GM12878 (cell line): ENCODE results near the gene PITPNM1. TPM values are rescaled to one million over a fixed set of nuclear protein-coding genes. Genes with fewer than 3 reads are reported as not detected.
A peak's percentile ranks its signal among the peaks of the same experiment; 100 is the strongest.
"Not testable (repeated sequence)": the region's sequence is repeated elsewhere in the genome, so short reads cannot be mapped to it uniquely, and the experiment has no call there.

Experiments used
- ATAC-seq: fragments of 200-7000 bp; cut with Tn5 transposase; 3 replicates; pipeline ENCODE4 v1.9.1; 2020; ENCODE audit warnings: mild to moderate bottlenecking, moderate library complexity
- BruUV-seq: library from RNA; stranded (reverse); fragments of 400-500 nt; replicated peaks from 2 replicates; lab custom pipeline; 2021; lab: Mats Ljungman, UMichigan
- CTCF ChIA-PET: fragments of 300-600 bp; sonication (Branson Sonifier 250); formaldehyde crosslinking; extraction: SDS; loops from one replicate; lab custom pipeline; 2021; ENCODE audit warnings: inconsistent platforms; lab: Yijun Ruan, JAX
- POLR2A ChIA-PET: fragments of 350-600 bp; formaldehyde crosslinking; extraction: SDS; loops from one replicate; lab custom pipeline; 2021; ENCODE audit warnings: inconsistent platforms; lab: Charles Lee
- RAD21 ChIA-PET: fragments of 300-600 bp; sonication (Branson Sonifier 250); formaldehyde crosslinking; loops from one replicate; lab custom pipeline; 2023; ENCODE audit warnings: antibody characterized with exemption; ENCODE audit not compliant: unreplicated experiment; lab: Charles Lee
- SMC1A ChIA-PET: fragments of 300-600 bp; sonication (Branson Sonifier 250); formaldehyde crosslinking; loops from one replicate; lab custom pipeline; 2023; ENCODE audit not compliant: unreplicated experiment, uncharacterized antibody; lab: Charles Lee
- DNase-seq: peaks from one replicate; pipeline ENCODE4 v3.0.0-alpha.2; 2011; ENCODE audit warnings: low read depth, low spot score
- FAIRE-seq: peaks from 3 replicates; lab custom pipeline; 2011; peaks lifted over from hg19 to GRCh38; lab: Jason Lieb, UNC
- H2AFZ ChIP-seq: 2 replicates; pipeline ENCODE4 v1.6.0; 2011; ENCODE audit warnings: low read depth, low read length, control low read depth; ENCODE audit not compliant: control insufficient read depth
- H3K27ac ChIP-seq: 2 replicates; pipeline ENCODE4 v1.5.1; 2011; ENCODE audit warnings: control low read depth; ENCODE audit not compliant: control insufficient read depth, insufficient read depth
- H3K27me3 ChIP-seq, 2 experiments: replicated peaks in 1 of 2; 2 replicates each; pipeline versions ENCODE4 v1.6.0 to v1.6.1; 2011; ENCODE audit warnings: low read length in 1 of 2; ENCODE audit not compliant: control insufficient read depth in 2 of 2, insufficient read depth in 2 of 2
- H3K36me3 ChIP-seq, 2 experiments: 2 replicates each; pipeline ENCODE4 v1.5.1; 2011; ENCODE audit warnings: low read length in 1 of 2; ENCODE audit not compliant: control insufficient read depth in 2 of 2, insufficient read depth in 2 of 2
- H3K4me1 ChIP-seq: 2 replicates; pipeline ENCODE4 v1.6.1; 2011; ENCODE audit warnings: mild to moderate bottlenecking, low read length, moderate library complexity, mixed read lengths; ENCODE audit not compliant: control insufficient read depth, insufficient read depth
- H3K4me2 ChIP-seq: 2 replicates; pipeline ENCODE4 v1.6.0; 2011; ENCODE audit warnings: control low read depth; ENCODE audit not compliant: control insufficient read depth, insufficient read depth
- H3K4me3 ChIP-seq: fragments of 200-600 bp; sonication (generic); 2 replicates; pipeline ENCODE4 v1.5.1; 2016
- H3K79me2 ChIP-seq: 2 replicates; pipeline ENCODE4 v1.6.0; 2011; ENCODE audit warnings: low read length; ENCODE audit not compliant: control insufficient read depth, insufficient read depth
- H3K9ac ChIP-seq: 2 replicates; pipeline ENCODE4 v1.8.0; 2011; ENCODE audit warnings: low read length, control low read depth, mixed read lengths; ENCODE audit not compliant: control insufficient read depth, insufficient read depth
- H3K9me3 ChIP-seq: replicated peaks from 3 replicates; pipeline ENCODE4 v1.5.1; 2011; ENCODE audit warnings: mild to moderate bottlenecking, low read length; ENCODE audit not compliant: control insufficient read depth, insufficient read depth
- H4K20me1 ChIP-seq: 2 replicates; pipeline ENCODE4 v1.6.0; 2011; ENCODE audit not compliant: control insufficient read depth, insufficient read depth
- CHD1 ChIP-seq: IDR thresholded peaks from 2 replicates; pipeline ENCODE4 v1.6.1; 2012; ENCODE audit warnings: low read depth, low read length, improper control_type of control experiment
- CHD2 ChIP-seq: IDR thresholded peaks from 2 replicates; pipeline ENCODE4 v1.6.1; 2011; ENCODE audit warnings: low read depth, low read length, improper control_type of control experiment, borderline replicate concordance
- WGBS: methylation state at CpG from one replicate; pipeline ENCODE4 v1.1.6; 2016; ENCODE audit warnings: low lambda C conversion rate; ENCODE audit not compliant: insufficient replicate concordance, insufficient coverage; ENCODE audit errors: missing lambda C conversion rate; 5-methylcytosine and 5-hydroxymethylcytosine counted together
- in situ Hi-C: fragments of 300-500 bp; cut with MboI; formaldehyde crosslinking; loops from 9 replicates; pipeline ENCODE4 v1.14.3; 2018; ENCODE audit warnings: mixed read lengths
- intact Hi-C: fragments of 100-400 bp; cut with micrococcal nuclease; formaldehyde crosslinking; loops from one replicate; pipeline ENCODE4 v1.14.2; 2022; ENCODE audit not compliant: unreplicated experiment
- polyA plus RNA-seq, 11 experiments: library from polyadenylated mRNA; depleted of rRNA in 4 of 11; unstranded in 6 of 11; stranded (reverse) in 5 of 11; fragments of >200 nt; fragmentation: Nextera tagmentation in 4 of 11; fragmentation: Illumina TruSeq in 1 of 11; extraction: Ambion mirVana in 4 of 11; extraction: Trizol in 1 of 11; gene quantifications; 1 replicate in 1 of 11; 2 replicates in 10 of 11; pipeline versions ENCODE4 v1.2.1 to v1.2.3, GENCODE V29; 2011 to 2016; ENCODE audit warnings: inconsistent platforms in 2 of 11, missing spikeins in 2 of 11, low read depth in 1 of 11
- total RNA-seq, 4 experiments: library from RNA; depleted of rRNA in 3 of 4; stranded (reverse); fragments of >200 nt in 3 of 4; fragmentation: Illumina TruSeq in 1 of 4; extraction: Trizol in 1 of 4; gene quantifications; 2 replicates each; pipeline versions ENCODE4 v1.2.1 to v1.2.3, GENCODE V29; 2013 to 2021
- TF ChIP-seq, protein P1 (sequence below): fragments of 450-650 bp; conservative IDR thresholded peaks from 2 replicates; pipeline ENCODE4 v1.6.1; 2017; ENCODE audit warnings: mild to moderate bottlenecking, moderate library complexity
- TF ChIP-seq, protein P2 (sequence below): fragments of 450-650 bp; IDR thresholded peaks from 2 replicates; pipeline ENCODE4 v1.6.1; 2016; ENCODE audit warnings: mild to moderate bottlenecking

The PITPNM1 gene
- total and polyA plus RNA-seq, 10 of the 15 experiments (the other 5 are each of a cell fraction or from before 2014, with no cell fraction given), result 0.11 to 56.8 (median 16.5) TPM

GRCh38 chr11:67548112-67548511 lies 42.9 kb upstream of the PITPNM1 start:
- H3K4me2 ChIP-seq, H3K36me3 ChIP-seq, H3K27me3 ChIP-seq, H4K20me1 ChIP-seq, DNase-seq, H3K79me2 ChIP-seq, H3K9ac ChIP-seq, intact Hi-C loops, H3K4me1 ChIP-seq, H2AFZ ChIP-seq, H3K4me3 ChIP-seq, H3K27ac ChIP-seq, in situ Hi-C loops, POLR2A ChIA-PET, CTCF ChIA-PET, ATAC-seq, FAIRE-seq, BruUV-seq: not testable (repeated sequence)
- WGBS, result 14% methylated on average over 4 of the region's 4 CpGs
- ChIA-PET SMC1A (interaction anchor here (1.0 kb wide), 1 partner anchor 166 kb away, joined by 3 read pairs; no protein-coding TSS in a partner anchor), RAD21 (interaction anchor here (1.0 kb wide), 1 partner anchor 10 kb away, joined by 3 read pairs; no protein-coding TSS in a partner anchor)
- peaks cover 12% of the 10 kb centered on the region; the same call in 2 of the 3 replicates for H3K9me3 ChIP-seq

- H3K79me2 ChIP-seq, result no peaks in the 10 kb centered on the region
- SMC1A ChIA-PET, result no interaction called here
- H3K27me3 ChIP-seq, result no peaks in the 10 kb centered on the region
- RAD21 ChIA-PET, result no interaction called here
- no peak for ATAC-seq
- intact Hi-C loops (no loop called here), in situ Hi-C loops (no loop called here)
- no peak for DNase-seq
- no peak overlapping the region for H3K9ac ChIP-seq
- WGBS, result 69% methylated on average over 8 of the region's 8 CpGs
- H2AFZ ChIP-seq, result no peak overlapping the region
- POLR2A ChIA-PET, result no interaction called here
- no peaks in the 10 kb centered on the region for H3K4me1 ChIP-seq
- H3K36me3 ChIP-seq, result no peaks in the 10 kb centered on the region
- H3K4me2 ChIP-seq, result no peak overlapping the region
- no peaks in the 10 kb centered on the region; the same call in 2 of the 3 replicates for H3K9me3 ChIP-seq
- no peak overlapping the region for H3K4me3 ChIP-seq
- H4K20me1 ChIP-seq, result no peaks in the 10 kb centered on the region
- CTCF ChIA-PET, result no interaction called here
- no peak for FAIRE-seq
- TF ChIP-seq, protein P1, sequence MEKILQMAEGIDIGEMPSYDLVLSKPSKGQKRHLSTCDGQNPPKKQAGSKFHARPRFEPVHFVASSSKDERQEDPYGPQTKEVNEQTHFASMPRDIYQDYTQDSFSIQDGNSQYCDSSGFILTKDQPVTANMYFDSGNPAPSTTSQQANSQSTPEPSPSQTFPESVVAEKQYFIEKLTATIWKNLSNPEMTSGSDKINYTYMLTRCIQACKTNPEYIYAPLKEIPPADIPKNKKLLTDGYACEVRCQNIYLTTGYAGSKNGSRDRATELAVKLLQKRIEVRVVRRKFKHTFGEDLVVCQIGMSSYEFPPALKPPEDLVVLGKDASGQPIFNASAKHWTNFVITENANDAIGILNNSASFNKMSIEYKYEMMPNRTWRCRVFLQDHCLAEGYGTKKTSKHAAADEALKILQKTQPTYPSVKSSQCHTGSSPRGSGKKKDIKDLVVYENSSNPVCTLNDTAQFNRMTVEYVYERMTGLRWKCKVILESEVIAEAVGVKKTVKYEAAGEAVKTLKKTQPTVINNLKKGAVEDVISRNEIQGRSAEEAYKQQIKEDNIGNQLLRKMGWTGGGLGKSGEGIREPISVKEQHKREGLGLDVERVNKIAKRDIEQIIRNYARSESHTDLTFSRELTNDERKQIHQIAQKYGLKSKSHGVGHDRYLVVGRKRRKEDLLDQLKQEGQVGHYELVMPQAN, result no peak
- TF ChIP-seq CHD2 (no peak), CHD1 (no peak)
- TF ChIP-seq, protein P2, sequence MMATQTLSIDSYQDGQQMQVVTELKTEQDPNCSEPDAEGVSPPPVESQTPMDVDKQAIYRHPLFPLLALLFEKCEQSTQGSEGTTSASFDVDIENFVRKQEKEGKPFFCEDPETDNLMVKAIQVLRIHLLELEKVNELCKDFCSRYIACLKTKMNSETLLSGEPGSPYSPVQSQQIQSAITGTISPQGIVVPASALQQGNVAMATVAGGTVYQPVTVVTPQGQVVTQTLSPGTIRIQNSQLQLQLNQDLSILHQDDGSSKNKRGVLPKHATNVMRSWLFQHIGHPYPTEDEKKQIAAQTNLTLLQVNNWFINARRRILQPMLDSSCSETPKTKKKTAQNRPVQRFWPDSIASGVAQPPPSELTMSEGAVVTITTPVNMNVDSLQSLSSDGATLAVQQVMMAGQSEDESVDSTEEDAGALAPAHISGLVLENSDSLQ, result peak; percentile 33; the same call in 1 of the 2 replicates
- no peak overlapping the region for H3K27ac ChIP-seq
- BruUV-seq, result no TSS peak
Observed at GRCh38 chr11:67545280-67545679, 40.1 kb upstream of the PITPNM1 start.
